ENCODE measurements around the gene IER5. TPM values are rescaled to one million over a fixed set of nuclear protein-coding genes. Genes with fewer than 3 reads are reported as not detected.

Gene IER5
- polyA plus RNA-seq, 1 of the 3 experiments (the other 2 are of a cell fraction): 52.9 TPM

GRCh38 chr1:181131255-181131941 lies 42.9 kb downstream of the IER5 start:
- 87% methylated on average over 6 of the region's 8 CpGs for WGBS (ENCODE audit: low lambda C conversion rate)
- TF ChIP-seq POLR2AphosphoS5 (IDR thresholded peaks at IDR 0.05; ENCODE audit: low read depth, low read length) (no peak), ELF1 (IDR thresholded peaks at IDR 0.05) (no peak), TEAD4 (IDR thresholded peaks at IDR 0.05; ENCODE audit: borderline replicate concordance, insufficient read depth) (no peak), GATA2 (CRISPR knock-in tag; IDR thresholded peaks at IDR 0.05) (no peak), TCF12 (IDR thresholded peaks at IDR 0.05) (no peak), RCOR1 (IDR thresholded peaks at IDR 0.05; ENCODE audit: low read length) (no peak), JUND (IDR thresholded peaks at IDR 0.05) (no peak), MXI1 (IDR thresholded peaks at IDR 0.05; ENCODE audit: low read depth, low read length) (no peak), SMC3 (IDR thresholded peaks at IDR 0.05; ENCODE audit: low read depth, low read length) (no peak), TAF1 (IDR thresholded peaks at IDR 0.05; ENCODE audit: borderline replicate concordance, low read depth, low read length) (no peak), RAD21 (IDR thresholded peaks at IDR 0.05; ENCODE audit: low read length) (no peak)
- TF ChIP-seq, protein P1, sequence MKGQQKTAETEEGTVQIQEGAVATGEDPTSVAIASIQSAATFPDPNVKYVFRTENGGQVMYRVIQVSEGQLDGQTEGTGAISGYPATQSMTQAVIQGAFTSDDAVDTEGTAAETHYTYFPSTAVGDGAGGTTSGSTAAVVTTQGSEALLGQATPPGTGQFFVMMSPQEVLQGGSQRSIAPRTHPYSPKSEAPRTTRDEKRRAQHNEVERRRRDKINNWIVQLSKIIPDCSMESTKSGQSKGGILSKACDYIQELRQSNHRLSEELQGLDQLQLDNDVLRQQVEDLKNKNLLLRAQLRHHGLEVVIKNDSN (IDR thresholded peaks at IDR 0.05; ENCODE audit: borderline replicate concordance, low read depth): no peak
- TF ChIP-seq, protein P2, sequence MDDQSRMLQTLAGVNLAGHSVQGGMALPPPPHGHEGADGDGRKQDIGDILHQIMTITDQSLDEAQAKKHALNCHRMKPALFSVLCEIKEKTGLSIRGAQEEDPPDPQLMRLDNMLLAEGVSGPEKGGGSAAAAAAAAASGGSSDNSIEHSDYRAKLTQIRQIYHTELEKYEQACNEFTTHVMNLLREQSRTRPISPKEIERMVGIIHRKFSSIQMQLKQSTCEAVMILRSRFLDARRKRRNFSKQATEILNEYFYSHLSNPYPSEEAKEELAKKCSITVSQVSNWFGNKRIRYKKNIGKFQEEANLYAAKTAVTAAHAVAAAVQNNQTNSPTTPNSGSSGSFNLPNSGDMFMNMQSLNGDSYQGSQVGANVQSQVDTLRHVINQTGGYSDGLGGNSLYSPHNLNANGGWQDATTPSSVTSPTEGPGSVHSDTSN (IDR thresholded peaks at IDR 0.05): no peak
- Histone ChIP-seq H3K4me1 (ENCODE audit: control insufficient read depth in 1 of 2, insufficient read depth in 2 of 2, low read depth in 1 of 2, low read length in 1 of 2) (peaks cover 27 to 42% of the 10 kb centered on the region in 2 experiments), H3K9me2 (no peaks in the 10 kb centered on the region), H2AFZ (ENCODE audit: low read depth) (no peak overlapping the region), H3K4me3 (ENCODE audit: low read depth in 2 of 2, low read length in 1 of 2) (no peak overlapping the region), H3K27me3 (ENCODE audit: insufficient read depth) (no peaks in the 10 kb centered on the region), H3K9ac (no peak overlapping the region), H3K4me2 (no peak overlapping the region), H3K9me3 (no peaks in the 10 kb centered on the region), H4K20me1 (ENCODE audit: insufficient read depth) (no peaks in the 10 kb centered on the region), H3K79me2 (ENCODE audit: insufficient read depth) (no peaks in the 10 kb centered on the region), H3K36me3 (replicated peaks in 1 of 2; ENCODE audit: control insufficient read depth in 1 of 2, insufficient read depth in 2 of 2, low read length in 1 of 2) (no peaks in the 10 kb centered on the region), H3K27ac (ENCODE audit: low read depth in 2 of 2, low read length in 1 of 2) (no peak overlapping the region), H3F3A (replicated peaks; ENCODE audit: insufficient read depth) (peaks cover 11% of the 10 kb centered on the region)
- ChIA-PET POLR2A (no interaction called here), CTCF (interaction anchor here (0.6 to 3.0 kb wide), 2 partner anchors 11 to 41 kb away, joined by 4 to 29 read pairs; no protein-coding TSS in a partner anchor)
- DNase-seq: peak; percentile 28

GRCh38 chr1:181133441-181133951 lies 45.0 kb downstream of the IER5 start:
- Histone ChIP-seq H3K9ac (no peak overlapping the region), H3K4me3 (ENCODE audit: low read depth in 2 of 2, low read length in 1 of 2) (no peak overlapping the region), H3K9me3 (no peaks in the 10 kb centered on the region), H2AFZ (ENCODE audit: low read depth) (no peak overlapping the region), H3F3A (replicated peaks; ENCODE audit: insufficient read depth) (peaks cover 11% of the 10 kb centered on the region), H3K4me2 (no peak overlapping the region), H3K4me1 (ENCODE audit: control insufficient read depth in 1 of 2, insufficient read depth in 2 of 2, low read depth in 1 of 2, low read length in 1 of 2) (peaks cover 26 to 35% of the 10 kb centered on the region in 2 experiments), H4K20me1 (ENCODE audit: insufficient read depth) (no peaks in the 10 kb centered on the region), H3K9me2 (no peaks in the 10 kb centered on the region), H3K27me3 (ENCODE audit: insufficient read depth) (no peaks in the 10 kb centered on the region), H3K36me3 (replicated peaks in 1 of 2; ENCODE audit: control insufficient read depth in 1 of 2, insufficient read depth in 2 of 2, low read length in 1 of 2) (no peaks in the 10 kb centered on the region), H3K27ac (ENCODE audit: low read depth in 2 of 2, low read length in 1 of 2) (no peak overlapping the region; a peak in 1 of 4 replicates), H3K79me2 (ENCODE audit: insufficient read depth) (no peaks in the 10 kb centered on the region)
- CTCF ChIA-PET: interaction anchor here (0.9 to 3.0 kb wide), 4 partner anchors 9 to 252 kb away, joined by 3 to 29 read pairs (median 4); partner anchors contain the start of gene IER5
- peak; percentile 24 for DNase-seq
- WGBS (ENCODE audit: low lambda C conversion rate): 97% methylated on average over 5 of the region's 6 CpGs
- POLR2A ChIA-PET: interaction anchor here (0.8 to 1.6 kb wide), 3 partner anchors 28 to 44 kb away, joined by 3 to 6 read pairs (median 5); no protein-coding TSS in a partner anchor
- TF ChIP-seq RFX5 (IDR thresholded peaks at IDR 0.05; ENCODE audit: low read length): no peak
- no peak for TF ChIP-seq POLR2AphosphoS5 (IDR thresholded peaks at IDR 0.05; ENCODE audit: low read depth, low read length)
- no peak for TF ChIP-seq MXI1 (IDR thresholded peaks at IDR 0.05; ENCODE audit: low read depth, low read length)
- TF ChIP-seq REST (IDR thresholded peaks at IDR 0.05; ENCODE audit: low read depth, low read length): no peak
- TF ChIP-seq, protein P3, sequence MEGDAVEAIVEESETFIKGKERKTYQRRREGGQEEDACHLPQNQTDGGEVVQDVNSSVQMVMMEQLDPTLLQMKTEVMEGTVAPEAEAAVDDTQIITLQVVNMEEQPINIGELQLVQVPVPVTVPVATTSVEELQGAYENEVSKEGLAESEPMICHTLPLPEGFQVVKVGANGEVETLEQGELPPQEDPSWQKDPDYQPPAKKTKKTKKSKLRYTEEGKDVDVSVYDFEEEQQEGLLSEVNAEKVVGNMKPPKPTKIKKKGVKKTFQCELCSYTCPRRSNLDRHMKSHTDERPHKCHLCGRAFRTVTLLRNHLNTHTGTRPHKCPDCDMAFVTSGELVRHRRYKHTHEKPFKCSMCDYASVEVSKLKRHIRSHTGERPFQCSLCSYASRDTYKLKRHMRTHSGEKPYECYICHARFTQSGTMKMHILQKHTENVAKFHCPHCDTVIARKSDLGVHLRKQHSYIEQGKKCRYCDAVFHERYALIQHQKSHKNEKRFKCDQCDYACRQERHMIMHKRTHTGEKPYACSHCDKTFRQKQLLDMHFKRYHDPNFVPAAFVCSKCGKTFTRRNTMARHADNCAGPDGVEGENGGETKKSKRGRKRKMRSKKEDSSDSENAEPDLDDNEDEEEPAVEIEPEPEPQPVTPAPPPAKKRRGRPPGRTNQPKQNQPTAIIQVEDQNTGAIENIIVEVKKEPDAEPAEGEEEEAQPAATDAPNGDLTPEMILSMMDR (IDR thresholded peaks at IDR 0.05): no peak
- no peak for TF ChIP-seq EP300 (IDR thresholded peaks at IDR 0.05; ENCODE audit: borderline replicate concordance in 1 of 2, low read depth in 1 of 2, low read length in 1 of 2)
- TF ChIP-seq, protein P4, sequence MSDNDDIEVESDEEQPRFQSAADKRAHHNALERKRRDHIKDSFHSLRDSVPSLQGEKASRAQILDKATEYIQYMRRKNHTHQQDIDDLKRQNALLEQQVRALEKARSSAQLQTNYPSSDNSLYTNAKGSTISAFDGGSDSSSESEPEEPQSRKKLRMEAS (IDR thresholded peaks at IDR 0.05; ENCODE audit: low read depth): no peak
- no peak for TF ChIP-seq NRF1 (IDR thresholded peaks at IDR 0.05; ENCODE audit: low read depth, low read length)
- no peak for TF ChIP-seq SIN3A (IDR thresholded peaks at IDR 0.05; ENCODE audit: borderline replicate concordance, low read depth, low read length)
